ENCODE data around the gene JAG2. TPM values are rescaled to one million over a fixed set of nuclear protein-coding genes. Genes with fewer than 3 reads are reported as not detected.

Gene JAG2
- total and polyA plus RNA-seq, 2 experiments from 2014 or later = 12.4 to 30.7 TPM

GRCh38 chr14:105102361-105102870 lies 66.2 kb downstream of the JAG2 start:
- Histone ChIP-seq H3K27ac (no peak overlapping the region), H3K4me1 (ENCODE audit: low read depth) (no peaks in the 10 kb centered on the region), H3K4me3 (no peak overlapping the region), H3K9me3 (ENCODE audit: low read depth) (no peaks in the 10 kb centered on the region), H3K36me3 (no peaks in the 10 kb centered on the region), H3K27me3 (peaks cover 3% of the 10 kb centered on the region)
- no peak for TF ChIP-seq CTCF (IDR thresholded peaks at IDR 0.05; ENCODE audit: low read depth, low read length)
- no peak for DNase-seq (ENCODE audit: low read depth in 1 of 2, low spot score in 1 of 2)

- no peak for TF ChIP-seq CTCF (IDR thresholded peaks at IDR 0.05; ENCODE audit: low read depth, low read length)
- H3K36me3 ChIP-seq = no peaks in the 10 kb centered on the region
- H3K27ac ChIP-seq = no peak overlapping the region
- no peaks in the 10 kb centered on the region for H3K27me3 ChIP-seq
- no peaks in the 10 kb centered on the region for H3K9me3 ChIP-seq (ENCODE audit: low read depth)
- DNase-seq (ENCODE audit: low read depth in 1 of 2, low spot score in 1 of 2) = no peak
- no peaks in the 10 kb centered on the region for H3K4me1 ChIP-seq (ENCODE audit: low read depth)
- no peak overlapping the region for H3K4me3 ChIP-seq
Measured at GRCh38 chr14:105100910-105101309, 67.7 kb downstream of the JAG2 start.

- DNase-seq (ENCODE audit: low read depth in 1 of 2, low spot score in 1 of 2) = no peak
- no peak overlapping the region for H3K4me3 ChIP-seq
- no peak for TF ChIP-seq CTCF (IDR thresholded peaks at IDR 0.05; ENCODE audit: low read depth, low read length)
- no peaks in the 10 kb centered on the region for H3K4me1 ChIP-seq (ENCODE audit: low read depth)
- H3K27me3 ChIP-seq = no peaks in the 10 kb centered on the region
- H3K36me3 ChIP-seq = no peaks in the 10 kb centered on the region
- H3K27ac ChIP-seq = no peak overlapping the region
- no peaks in the 10 kb centered on the region for H3K9me3 ChIP-seq (ENCODE audit: low read depth)
Measured at GRCh38 chr14:105099778-105100177, 68.8 kb downstream of the JAG2 start.

- H3K9me3 ChIP-seq (ENCODE audit: low read depth) = no peaks in the 10 kb centered on the region
- no peak overlapping the region for H3K27ac ChIP-seq
- no peaks in the 10 kb centered on the region for H3K27me3 ChIP-seq
- DNase-seq (ENCODE audit: low read depth in 1 of 2, low spot score in 1 of 2) = no peak
- H3K36me3 ChIP-seq = no peaks in the 10 kb centered on the region
- no peaks in the 10 kb centered on the region for H3K4me1 ChIP-seq (ENCODE audit: low read depth)
- no peak overlapping the region for H3K4me3 ChIP-seq
- no peak for TF ChIP-seq CTCF (IDR thresholded peaks at IDR 0.05; ENCODE audit: low read depth, low read length)
Measured at GRCh38 chr14:105098316-105098715, 70.3 kb downstream of the JAG2 start.

- Histone ChIP-seq H3K36me3 (no peaks in the 10 kb centered on the region), H3K27me3 (no peaks in the 10 kb centered on the region), H3K4me1 (ENCODE audit: low read depth) (no peaks in the 10 kb centered on the region), H3K27ac (no peak overlapping the region), H3K9me3 (ENCODE audit: low read depth) (no peaks in the 10 kb centered on the region), H3K4me3 (no peak overlapping the region)
- no peak for TF ChIP-seq CTCF (IDR thresholded peaks at IDR 0.05; ENCODE audit: low read depth, low read length)
- DNase-seq (ENCODE audit: low read depth in 1 of 2, low spot score in 1 of 2) = no peak
Measured at GRCh38 chr14:105097794-105098127, 70.8 kb downstream of the JAG2 start.
